HG03378 (cell line): ENCODE data around the gene BCL3.
"Not testable (repeated sequence)": the region's sequence is repeated elsewhere in the genome, so short reads cannot be mapped to it uniquely, and the experiment has no call there.

Source experiments
- ATAC-seq: cut with Tn5 transposase; IDR thresholded peaks from one replicate; pipeline ENCODE4 v1.9.1; 2021; ENCODE audit warnings: mild to moderate bottlenecking, moderate library complexity; ENCODE audit not compliant: unreplicated experiment

Gene BCL3, protein sequence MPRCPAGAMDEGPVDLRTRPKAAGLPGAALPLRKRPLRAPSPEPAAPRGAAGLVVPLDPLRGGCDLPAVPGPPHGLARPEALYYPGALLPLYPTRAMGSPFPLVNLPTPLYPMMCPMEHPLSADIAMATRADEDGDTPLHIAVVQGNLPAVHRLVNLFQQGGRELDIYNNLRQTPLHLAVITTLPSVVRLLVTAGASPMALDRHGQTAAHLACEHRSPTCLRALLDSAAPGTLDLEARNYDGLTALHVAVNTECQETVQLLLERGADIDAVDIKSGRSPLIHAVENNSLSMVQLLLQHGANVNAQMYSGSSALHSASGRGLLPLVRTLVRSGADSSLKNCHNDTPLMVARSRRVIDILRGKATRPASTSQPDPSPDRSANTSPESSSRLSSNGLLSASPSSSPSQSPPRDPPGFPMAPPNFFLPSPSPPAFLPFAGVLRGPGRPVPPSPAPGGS

DNA sequence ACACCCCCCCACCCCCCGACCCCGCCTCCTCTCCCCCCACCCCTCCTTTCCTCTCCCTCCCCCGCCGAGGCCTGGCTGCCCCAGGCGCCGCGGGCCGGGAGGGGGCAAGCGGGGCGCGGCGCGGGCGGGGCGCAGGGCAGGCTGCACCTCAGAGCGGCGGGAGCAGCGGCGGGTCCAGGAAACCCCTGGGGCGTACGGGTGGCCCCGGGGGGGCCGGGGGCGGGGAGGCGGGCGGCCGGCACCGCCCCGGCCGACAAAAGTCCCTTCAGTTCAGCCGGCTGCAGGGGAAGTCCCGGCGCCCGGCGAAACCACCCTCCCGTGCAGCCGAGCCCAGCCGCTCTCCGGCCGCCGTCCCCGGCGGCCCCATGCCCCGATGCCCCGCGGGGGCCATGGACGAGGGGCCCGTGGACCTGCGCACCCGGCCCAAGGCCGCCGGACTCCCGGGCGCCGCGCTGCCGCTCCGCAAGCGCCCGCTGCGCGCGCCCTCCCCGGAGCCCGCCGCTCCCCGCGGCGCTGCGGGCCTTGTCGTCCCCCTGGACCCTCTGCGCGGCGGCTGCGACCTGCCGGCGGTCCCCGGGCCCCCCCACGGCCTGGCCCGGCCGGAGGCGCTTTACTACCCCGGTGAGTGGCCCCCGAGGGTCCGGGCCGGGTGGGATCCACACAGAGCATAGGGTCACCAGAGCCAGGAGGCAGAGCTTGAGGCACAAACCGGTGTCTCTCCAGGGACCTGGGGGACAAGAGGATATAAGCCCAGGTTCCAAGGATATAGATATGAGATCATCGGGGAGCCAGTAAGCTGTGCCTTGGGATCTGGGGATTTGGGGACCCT lies at the start of gene BCL3:
Gene BCL3 (plus strand): TSS at position 283 of the 829 bp plus-strand sequence. CDS start 83 bp downstream, at position 366.
- no peak for ATAC-seq

DNA sequence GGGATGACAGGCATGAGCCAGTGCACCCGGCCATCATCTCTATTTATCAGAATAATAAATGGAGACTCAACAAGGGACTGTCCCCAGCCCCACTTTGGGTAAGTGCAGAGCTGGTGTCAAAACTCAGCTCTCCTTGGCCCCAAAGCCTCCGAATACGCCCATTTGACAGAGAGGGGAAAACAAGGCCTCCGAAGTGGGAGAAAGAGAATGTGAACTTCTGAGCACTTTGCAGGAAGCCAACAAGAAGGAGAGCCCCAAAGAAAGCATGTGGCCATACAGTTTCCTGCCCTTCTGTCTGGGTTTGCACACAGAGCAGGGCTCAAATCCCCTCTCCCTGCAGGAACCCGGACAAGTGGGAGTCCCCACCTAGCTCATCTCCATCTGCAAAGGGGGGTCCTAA lies 48.0 kb upstream of the BCL3 start:
- ATAC-seq: no peak

DNA sequence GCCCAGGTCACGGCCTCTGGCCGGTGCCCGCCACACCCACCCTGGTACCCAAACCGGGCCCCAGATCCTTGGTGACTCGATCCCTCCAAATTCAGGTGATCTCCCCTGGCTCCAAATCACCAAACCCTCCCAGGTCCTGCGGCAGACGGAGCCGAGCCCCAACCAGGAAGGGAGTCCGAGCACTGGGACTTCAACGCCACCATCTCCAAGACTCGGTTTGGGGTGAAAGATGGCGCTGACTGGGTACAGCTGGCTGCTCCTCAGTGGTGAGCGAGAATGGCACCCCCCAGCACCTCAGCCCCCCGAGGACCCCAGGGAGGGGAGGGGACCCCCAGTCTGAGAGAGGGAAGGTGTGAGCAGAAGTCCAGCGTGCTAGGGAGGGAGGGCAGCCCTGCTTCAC lies 47.3 kb upstream of the BCL3 start:
- ATAC-seq: no peak

DNA sequence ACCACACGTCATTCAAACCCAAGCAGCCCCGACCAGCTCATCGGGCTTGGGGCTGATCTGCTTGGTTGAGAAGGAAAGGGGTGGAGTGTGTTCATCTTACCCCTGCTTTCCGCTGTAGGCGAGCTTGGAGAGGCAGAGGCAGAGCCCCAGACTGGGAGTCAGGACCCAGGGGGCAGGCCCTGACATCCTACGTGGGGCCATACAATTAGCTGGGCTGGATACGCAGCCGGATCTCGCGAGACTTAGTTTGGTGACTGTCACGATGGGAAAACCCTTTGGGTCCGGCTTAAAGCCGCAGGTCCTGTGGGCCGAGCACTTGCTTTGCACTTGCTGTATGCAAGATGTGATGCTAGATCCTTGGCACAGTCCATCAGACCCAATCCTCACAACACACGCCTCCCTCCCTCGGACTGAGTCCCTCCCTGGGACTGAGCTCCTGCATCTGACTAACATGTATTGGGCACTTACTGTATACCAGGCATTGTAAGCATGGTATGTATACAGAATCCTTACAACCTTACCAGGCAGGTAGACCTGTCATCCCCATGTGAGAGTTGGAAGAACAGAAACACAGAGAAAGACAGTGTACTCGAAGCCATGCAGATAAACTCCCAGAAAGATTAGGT lies 45.8 kb upstream of the BCL3 start:
- ATAC-seq: no peak

DNA sequence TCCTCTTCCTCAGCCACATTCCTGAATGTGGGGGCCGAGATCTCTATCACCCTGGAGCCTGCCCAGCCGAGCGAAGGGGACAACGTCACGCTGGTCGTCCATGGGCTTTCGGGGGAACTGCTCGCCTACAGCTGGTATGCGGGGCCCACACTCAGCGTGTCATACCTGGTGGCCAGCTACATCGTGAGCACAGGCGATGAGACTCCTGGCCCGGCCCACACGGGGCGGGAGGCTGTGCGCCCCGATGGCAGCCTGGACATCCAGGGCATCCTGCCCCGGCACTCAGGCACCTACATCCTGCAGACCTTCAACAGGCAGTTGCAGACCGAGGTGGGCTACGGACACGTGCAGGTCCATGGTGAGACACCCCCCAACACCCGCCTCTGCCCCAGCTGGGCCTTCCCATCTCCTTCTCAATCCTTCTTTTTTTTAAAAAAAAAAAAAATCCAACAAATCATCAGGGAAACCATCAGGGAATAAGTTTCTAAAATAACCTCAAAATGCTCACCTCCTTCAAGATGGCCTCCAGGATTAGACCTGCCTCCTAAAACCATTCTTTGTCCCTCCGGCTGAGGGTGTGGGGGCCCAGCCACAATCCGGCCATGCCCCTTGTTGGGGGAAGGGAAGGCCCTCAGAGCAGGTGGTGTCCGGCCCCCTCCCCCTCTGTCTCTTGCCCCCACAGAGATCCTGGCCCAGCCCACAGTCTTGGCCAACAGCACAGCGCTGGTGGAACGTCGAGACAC lies 45.0 kb upstream of the BCL3 start:
- no peak for ATAC-seq

DNA sequence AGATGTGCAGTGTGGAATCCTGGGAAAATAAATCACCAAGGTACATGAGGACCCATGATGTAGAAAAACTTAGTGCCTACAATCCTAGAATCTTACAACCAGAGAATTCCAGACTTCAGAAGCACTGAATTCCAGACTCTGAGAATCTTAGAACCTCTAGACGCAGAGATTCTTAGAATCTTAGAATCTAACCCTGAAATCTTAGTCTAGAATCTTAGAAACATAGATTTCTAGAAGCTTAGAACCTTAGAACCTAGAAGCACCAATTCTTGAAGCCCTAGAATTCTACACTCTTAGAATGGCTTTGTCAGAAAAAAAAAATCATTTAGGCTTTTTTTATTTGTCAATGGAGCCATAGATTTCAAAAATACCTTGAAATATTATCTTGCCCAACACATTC lies 43.5 kb upstream of the BCL3 start:
- ATAC-seq: no peak

DNA sequence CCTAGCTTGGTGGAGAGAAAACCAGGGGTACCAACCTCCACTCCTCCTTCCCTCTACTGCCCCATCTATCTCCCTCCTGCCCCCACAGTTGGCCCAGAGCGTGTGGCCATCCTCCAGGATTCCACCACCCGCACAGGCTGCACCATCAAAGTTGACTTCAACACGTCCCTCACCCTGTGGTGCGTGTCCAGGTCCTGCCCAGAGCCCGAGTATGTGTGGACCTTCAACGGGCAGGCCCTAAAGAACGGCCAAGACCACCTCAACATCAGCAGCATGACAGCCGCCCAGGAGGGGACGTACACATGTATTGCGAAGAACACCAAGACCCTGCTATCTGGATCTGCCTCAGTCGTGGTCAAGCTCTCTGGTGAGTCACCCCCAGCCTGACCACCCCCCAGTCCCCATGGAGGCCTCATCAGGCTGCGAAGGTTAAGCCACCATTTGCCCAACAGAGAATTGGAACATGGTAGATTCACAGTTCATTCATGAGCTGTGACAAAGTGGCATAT lies 43.0 kb upstream of the BCL3 start:
- no peak for ATAC-seq

DNA sequence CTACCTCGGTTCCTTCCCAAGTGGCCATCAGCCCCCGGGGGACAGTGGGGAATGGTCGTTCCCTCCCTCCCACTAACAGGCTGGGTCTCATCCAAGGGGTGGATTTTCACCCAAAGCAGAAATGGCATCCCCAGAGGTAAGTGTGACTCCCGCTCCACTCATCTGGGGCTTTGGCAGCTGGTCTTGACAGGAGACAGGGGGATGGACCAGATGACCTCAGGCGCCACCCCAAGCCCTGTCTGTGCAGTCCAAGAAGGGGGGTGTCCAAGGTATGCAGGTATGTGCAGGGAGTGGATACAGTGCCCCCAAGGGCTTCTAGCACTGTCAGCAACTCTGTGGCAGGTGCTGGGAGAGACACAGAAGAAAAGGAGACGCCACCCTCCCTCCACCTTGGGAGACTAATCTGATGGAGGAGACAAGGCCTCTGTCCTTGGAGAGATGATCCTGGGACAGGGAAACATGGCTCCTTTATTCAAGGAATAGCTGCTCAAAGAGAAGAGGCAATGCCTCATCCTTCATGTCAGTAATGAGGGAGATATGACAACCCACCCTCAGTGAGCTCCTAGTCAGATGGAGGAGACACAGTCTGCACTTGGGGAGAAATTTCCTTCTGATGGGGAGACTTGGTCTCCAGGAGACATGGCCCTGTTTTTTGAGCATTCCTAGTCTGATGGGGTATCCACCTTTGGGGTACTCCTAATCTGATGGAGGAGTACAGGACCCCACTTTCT lies 41.8 kb upstream of the BCL3 start:
- no peak for ATAC-seq

DNA sequence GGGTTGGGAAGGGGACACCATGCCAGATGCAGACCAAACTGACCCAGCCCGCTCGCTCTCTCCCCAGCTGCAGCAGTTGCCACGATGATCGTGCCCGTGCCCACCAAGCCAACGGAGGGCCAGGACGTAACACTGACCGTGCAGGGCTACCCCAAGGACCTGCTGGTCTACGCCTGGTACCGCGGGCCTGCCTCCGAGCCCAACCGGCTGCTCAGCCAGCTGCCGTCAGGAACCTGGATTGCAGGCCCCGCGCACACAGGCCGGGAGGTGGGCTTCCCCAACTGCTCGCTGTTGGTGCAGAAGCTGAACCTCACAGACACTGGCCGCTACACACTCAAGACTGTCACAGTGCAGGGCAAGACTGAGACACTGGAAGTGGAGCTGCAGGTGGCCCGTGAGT lies 40.7 kb upstream of the BCL3 start:
- no peak for ATAC-seq

DNA sequence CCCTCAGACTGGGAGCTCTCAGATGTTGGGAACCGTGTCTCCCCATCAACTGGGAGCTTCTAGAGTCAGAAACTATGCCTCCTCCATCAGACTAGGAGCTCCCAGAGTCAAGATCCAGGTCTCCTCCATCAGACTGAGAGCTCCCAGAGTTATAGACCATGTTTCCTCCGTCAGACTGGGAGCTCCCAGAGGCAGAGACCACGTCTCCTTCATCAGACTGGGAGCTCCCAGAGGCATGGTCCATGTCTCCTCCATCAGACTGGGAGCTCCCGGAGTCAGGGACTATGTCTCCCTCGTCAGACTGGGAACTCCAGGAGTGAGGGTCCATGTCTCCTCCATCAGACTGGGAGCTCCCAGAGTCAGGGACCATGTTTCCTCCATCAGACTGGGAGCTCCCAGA lies 39.6 kb upstream of the BCL3 start:
- ATAC-seq: no peak

DNA sequence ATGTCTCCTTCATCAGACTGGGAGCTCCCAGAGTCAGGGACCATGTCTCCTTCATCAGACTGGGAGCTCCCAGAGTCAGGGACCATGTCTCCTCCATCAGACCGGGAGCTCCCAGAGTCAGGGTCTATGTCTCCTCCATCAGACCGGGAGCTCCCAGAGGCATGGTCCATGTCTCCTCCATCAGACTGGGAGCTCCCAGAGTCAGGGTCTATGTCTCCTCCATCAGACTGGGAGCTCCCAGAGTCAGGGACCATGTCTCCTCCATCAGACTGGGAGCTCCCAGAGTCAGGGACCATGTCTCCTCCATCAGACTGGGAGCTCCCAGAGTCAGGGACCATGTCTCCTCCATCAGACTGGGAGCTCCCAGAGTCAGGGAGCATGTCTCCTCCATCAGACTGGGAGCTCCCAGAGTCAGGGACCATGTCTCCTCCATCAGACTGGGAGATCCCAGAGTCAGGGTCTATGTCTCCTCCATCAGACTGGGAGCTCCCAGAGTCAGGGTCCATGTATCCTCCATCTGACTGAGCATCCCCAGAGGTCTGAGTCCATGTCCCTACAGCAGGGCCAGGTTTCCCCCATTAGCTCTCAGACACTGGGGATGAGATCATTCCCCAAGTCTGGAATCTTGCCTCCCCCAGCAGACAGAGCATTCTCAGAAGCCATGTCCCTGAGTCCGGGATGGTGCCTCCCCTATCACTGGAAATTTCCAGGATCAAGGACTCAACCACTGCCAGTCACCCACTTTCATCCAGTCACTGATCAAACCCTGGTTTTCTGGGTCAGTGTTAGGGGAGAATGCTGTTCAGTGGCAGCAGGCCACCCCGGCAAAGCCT lies 38.9 kb upstream of the BCL3 start:
- not testable (repeated sequence) for ATAC-seq

DNA sequence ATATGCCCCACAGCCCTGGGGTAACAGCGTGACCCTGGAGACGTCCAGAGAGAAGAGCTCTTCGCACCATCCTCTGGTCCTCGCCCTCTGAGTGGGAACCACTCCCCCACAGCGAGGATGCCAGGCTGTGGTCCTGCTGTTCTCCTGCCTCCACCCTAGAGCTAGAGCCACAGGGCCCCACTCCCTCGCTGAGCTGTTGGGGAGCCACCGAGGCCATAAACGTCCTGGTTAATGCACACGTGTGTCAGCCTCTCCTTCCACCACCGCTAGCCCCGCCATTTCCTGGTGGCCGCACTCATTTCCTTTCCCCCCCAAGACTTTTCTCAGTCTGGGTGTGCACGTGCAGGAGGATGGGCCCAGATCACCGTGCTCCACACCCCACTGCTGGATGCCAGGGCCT lies 38.0 kb upstream of the BCL3 start:
- ATAC-seq: no peak

DNA sequence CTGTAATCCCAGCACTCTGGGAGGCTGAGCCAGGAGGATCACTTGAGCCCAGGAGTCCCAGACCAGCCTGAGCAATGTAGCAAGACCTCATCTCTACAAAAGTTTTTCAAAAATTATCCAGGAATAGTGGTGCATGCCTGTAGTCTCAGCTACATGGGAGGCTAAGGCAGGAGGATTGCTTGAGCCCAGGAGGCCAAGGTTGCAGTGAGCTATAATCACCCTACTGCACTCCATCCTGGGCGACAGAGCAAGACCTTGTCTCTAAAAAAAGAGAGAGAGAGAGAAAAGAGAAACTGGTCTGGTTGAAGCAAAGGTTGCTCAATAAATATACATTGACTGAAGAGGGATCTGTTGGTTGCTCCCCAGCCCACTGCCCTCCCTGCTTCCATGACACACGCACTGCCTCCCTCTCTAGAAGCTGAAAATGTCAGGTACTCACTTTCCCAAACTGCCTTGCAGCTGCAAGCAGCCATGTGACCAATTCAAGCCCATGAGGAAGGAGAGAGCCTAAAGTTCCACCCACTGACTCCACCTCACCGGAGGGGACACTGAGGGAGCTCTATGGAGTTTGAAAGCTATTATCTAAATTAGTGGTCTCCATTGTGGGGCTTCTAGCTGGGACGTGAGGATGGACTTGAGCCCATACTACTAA lies 35.5 kb upstream of the BCL3 start:
- ATAC-seq: no peak

DNA sequence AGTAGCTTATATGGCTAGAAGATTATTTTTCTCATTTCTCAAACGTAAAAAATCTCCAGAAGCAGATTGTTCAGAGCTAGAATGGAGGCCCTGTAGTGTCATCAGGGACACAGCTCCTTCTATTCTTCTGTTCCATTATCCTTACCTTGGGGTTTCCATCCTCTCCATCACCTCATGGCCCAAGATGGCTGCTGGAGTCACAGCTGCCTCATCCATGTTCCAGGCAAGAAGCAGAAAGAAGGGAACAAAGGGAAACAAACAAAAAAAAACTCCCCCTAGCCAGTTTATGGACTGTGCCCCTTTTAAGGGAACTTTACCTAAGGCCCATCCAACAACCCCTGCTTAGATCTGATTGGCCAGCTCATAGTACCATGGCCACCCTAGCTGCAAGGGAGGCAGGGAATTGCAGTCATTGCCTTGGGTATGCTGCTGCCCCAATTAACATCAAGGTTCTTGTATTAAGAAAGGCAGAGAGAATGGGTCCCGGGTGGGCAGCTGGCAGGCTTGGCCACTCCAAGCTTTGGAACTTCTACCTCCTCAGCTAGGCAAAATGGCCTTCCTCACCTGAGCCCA lies 33.8 kb upstream of the BCL3 start:
- no peak for ATAC-seq

DNA sequence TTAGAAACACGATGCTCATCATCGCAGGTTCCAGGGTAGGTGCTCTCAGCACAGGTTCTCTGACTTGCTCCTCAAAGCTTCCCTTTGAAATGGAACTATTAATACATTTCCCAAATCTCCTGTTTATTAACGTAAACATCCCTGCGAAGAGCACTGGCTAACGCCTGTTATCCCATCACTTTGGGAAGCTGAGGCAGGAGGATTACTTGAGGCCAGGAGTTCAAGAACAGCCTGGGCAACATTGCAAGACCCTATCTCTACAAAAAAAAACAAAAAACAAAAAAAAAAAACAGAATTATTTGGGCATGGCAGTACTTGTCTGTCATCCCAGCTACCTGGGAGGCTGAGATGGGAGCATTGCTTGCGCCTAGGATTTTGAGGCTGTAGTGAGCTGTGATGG lies 30.9 kb upstream of the BCL3 start:
- ATAC-seq: no peak

DNA sequence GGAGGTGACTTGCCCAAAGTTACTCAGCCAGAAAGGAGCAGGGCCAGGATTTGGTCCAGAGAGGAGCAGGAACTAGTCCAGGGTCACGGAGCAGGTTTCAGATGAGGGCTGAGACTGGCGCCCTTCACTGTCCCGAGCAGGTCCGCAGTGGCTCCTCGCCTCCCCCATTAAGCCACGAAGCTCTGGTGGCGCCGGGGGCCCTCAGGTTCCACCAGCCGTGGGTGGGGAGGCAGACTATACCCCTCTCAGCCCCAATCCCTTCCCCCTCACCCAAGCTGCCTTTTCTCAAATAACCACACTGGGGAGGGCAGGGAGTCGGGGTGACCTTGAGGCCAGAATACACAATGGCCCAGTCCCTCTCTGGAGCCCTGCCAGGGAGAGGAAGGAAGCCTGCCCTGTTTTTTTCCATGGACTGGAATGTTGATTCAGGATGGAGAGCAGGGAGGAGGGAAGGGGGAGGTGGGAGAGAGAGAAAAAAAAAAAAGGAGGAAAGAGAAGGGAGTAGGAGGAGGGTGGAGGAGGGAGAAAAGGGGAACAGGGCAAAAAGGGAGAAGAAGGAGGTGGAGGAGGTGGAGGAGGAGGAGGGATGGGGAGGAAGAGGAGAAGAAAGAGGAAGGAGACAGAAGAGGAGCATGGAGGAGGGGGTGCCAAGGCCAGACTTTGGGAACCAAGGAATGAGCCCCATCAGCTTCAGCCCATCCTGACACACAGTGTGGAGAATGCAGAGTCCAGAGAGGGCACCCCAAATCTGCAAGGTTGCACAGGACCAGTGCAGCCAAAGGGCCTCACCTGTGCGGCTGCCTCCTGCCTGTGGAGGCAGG lies 29.9 kb upstream of the BCL3 start:
- no peak for ATAC-seq

DNA sequence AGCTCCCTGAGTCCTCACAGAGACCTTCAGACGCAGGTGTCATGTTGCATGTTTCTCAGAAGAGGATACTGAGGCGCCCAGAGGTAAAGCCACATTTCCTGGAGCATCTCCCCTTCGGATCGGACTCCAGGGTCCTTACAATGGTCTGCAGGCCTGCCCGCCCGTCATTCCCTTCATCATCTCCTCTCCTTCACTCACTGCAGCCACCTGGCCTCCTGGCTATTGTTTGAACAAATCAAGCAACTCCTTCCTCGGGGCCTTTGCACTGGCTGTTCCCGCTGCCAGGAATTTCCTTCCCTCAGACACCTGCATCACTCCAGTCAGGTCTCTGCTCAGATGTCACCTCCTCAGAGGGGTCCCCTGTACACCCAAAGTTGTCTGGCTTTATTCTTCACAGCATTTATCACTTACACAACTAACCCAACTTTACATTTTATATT lies 29.2 kb upstream of the BCL3 start:
- ATAC-seq: no peak
